ENCODE results near the gene DSP.

DNA sequence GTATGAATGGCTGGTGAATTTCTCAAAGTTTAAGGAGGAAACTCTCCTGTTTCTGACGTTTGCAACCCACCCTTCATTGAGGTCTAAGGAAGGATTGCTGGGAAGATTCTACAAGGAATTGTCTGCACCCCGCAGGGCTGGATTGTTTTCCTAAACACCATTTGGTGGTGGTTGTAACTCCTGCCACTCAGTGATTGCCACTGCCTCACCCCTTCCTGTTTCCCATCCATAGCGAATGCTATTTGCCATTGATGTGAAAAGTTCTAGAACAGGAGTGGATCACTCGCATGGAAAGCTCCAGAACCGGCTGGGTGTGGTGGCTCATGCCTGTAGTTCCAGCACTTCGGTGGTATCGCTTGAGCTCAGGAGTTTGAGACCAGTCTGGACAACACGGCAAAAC, 8.7 kb upstream of the DSP start:
- TF ChIP-seq, protein P1, sequence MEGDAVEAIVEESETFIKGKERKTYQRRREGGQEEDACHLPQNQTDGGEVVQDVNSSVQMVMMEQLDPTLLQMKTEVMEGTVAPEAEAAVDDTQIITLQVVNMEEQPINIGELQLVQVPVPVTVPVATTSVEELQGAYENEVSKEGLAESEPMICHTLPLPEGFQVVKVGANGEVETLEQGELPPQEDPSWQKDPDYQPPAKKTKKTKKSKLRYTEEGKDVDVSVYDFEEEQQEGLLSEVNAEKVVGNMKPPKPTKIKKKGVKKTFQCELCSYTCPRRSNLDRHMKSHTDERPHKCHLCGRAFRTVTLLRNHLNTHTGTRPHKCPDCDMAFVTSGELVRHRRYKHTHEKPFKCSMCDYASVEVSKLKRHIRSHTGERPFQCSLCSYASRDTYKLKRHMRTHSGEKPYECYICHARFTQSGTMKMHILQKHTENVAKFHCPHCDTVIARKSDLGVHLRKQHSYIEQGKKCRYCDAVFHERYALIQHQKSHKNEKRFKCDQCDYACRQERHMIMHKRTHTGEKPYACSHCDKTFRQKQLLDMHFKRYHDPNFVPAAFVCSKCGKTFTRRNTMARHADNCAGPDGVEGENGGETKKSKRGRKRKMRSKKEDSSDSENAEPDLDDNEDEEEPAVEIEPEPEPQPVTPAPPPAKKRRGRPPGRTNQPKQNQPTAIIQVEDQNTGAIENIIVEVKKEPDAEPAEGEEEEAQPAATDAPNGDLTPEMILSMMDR (IDR thresholded peaks at IDR 0.05; ENCODE audit: poor library complexity), result no peak
- no peak for TF ChIP-seq EZH2phosphoT487 (IDR thresholded peaks at IDR 0.05; ENCODE audit: low read depth, severe bottlenecking, unreplicated experiment)
- TF ChIP-seq EZH2 (IDR thresholded peaks at IDR 0.05; ENCODE audit: borderline replicate concordance), result no peak

Data from hepatocyte (in vitro differentiated cells).